SH-SY5Y (cell line): Measurements from ENCODE around the gene ZBTB5.

ENCODE experiments used
- GATA2 ChIP-seq: IDR thresholded peaks from 2 replicates; pipeline ENCODE4 v1.6.1; 2011; ENCODE audit warnings: mild to moderate bottlenecking, low read depth, low read length
- GATA3 ChIP-seq: IDR thresholded peaks from 2 replicates; pipeline ENCODE4 v1.6.1; 2011; ENCODE audit warnings: low read depth, mild to moderate bottlenecking, low read length, moderate library complexity

The ZBTB5 gene, protein sequence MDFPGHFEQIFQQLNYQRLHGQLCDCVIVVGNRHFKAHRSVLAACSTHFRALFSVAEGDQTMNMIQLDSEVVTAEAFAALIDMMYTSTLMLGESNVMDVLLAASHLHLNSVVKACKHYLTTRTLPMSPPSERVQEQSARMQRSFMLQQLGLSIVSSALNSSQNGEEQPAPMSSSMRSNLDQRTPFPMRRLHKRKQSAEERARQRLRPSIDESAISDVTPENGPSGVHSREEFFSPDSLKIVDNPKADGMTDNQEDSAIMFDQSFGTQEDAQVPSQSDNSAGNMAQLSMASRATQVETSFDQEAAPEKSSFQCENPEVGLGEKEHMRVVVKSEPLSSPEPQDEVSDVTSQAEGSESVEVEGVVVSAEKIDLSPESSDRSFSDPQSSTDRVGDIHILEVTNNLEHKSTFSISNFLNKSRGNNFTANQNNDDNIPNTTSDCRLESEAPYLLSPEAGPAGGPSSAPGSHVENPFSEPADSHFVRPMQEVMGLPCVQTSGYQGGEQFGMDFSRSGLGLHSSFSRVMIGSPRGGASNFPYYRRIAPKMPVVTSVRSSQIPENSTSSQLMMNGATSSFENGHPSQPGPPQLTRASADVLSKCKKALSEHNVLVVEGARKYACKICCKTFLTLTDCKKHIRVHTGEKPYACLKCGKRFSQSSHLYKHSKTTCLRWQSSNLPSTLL

DNA sequence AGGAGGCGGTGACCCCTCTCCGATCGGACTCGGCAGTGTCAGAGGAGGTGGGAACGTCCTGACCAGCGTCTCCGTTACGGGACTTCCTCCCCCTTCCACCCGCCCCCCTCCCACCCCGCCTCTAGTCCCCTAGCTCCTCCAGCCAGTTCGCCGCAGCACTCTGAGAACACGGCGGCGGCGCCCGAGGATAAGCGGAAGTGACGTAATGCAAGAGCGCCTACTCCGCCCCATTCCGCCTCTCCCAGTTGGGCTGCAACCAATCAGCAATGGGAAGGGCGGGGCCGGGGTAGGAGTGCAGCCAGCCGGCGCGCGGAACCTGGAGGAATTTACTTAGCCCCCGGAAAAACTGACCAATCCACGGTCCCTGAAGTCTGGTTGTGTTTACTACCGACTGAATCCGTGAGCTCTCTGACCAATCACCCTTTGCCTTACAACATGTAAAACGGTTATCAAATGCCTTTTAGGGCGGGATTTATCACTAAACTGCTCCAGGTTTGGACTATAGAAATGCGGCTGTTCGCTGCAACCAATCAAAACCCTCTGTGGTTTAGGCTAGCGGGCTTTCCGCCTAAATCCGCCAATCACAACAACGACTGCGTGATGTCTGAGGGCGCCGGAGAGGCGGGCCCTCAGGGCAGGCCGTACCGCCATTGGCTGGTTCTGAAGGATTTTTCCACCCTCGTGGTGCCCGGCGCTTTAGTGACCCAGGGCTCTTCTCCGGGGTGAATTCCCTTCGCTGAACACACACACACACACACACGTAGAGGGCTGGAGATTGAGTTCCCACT lies at the start of gene ZBTB5:
Gene ZBTB5 (minus strand): TSS at position 202 of the 788 bp plus-strand sequence. CDS start 22,899 bp downstream, outside the sequence.
- TF ChIP-seq GATA3 (no peak), GATA2 (no peak; the same call in 1 of the 2 replicates)

GRCh38 chr9:37514999-37515398 lies 49.7 kb upstream of the ZBTB5 start:
- no peak for TF ChIP-seq GATA2
- no peak for TF ChIP-seq GATA3

DNA sequence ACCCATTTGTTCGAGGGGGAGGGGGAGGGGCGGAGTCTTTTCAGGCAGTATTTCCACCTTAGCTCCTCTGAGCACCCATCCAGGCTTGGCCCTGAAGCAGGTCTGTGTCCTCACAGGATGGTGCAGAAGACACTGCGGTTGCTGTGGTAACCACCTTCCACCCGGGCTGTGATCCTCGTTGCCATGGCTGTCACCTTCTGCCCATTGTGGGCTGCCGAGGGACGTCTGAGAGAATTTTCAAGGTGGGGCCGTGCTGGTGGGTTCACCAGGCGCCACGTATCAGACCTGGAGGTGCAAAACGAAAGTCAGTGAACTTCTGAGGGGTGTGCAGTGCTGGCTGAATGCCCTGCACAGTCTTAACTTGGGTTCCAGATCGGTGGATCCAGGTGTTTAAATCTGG lies 47.2 kb upstream of the ZBTB5 start:
- TF ChIP-seq GATA3 = no peak
- TF ChIP-seq GATA2 = no peak

GRCh38 chr9:37511016-37512010 lies 46.1 kb upstream of the ZBTB5 start:
- TF ChIP-seq GATA2 (no peak), GATA3 (no peak)

GRCh38 chr9:37509536-37509935 lies 44.3 kb upstream of the ZBTB5 start:
- TF ChIP-seq GATA3 (no peak), GATA2 (no peak)

DNA sequence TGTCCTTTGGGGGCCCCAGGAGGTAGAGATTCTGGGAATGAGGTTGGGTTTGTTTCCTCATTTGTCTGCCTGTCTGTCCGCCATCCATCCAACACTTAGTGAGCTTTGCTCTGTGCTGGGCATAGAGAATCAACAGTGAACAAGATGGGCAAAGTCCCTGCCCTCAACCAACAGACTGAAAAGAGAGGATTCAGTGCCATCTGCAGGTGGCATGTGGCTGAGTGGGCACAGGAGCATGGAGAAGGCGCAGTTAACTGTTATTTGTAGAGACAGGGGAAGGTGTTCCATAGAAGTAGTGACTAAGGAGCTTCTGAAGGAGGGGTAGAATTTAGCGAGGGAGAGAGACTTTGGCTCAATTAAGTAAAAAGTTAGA lies 43.6 kb upstream of the ZBTB5 start:
- no peak for TF ChIP-seq GATA2
- TF ChIP-seq GATA3 = no peak

GRCh38 chr9:37508135-37508833 lies 43.0 kb upstream of the ZBTB5 start:
- TF ChIP-seq GATA2 (no peak), GATA3 (no peak)

GRCh38 chr9:37507566-37508134 lies 42.4 kb upstream of the ZBTB5 start:
- TF ChIP-seq GATA2 (no peak), GATA3 (no peak)

GRCh38 chr9:37504605-37505004 lies 39.4 kb upstream of the ZBTB5 start:
- TF ChIP-seq GATA2 = no peak
- no peak for TF ChIP-seq GATA3

GRCh38 chr9:37503736-37504135 lies 38.5 kb upstream of the ZBTB5 start:
- no peak for TF ChIP-seq GATA2
- TF ChIP-seq GATA3 = no peak

GRCh38 chr9:37501957-37502596 lies 36.8 kb upstream of the ZBTB5 start:
- TF ChIP-seq GATA3 = no peak
- TF ChIP-seq GATA2 = no peak

DNA sequence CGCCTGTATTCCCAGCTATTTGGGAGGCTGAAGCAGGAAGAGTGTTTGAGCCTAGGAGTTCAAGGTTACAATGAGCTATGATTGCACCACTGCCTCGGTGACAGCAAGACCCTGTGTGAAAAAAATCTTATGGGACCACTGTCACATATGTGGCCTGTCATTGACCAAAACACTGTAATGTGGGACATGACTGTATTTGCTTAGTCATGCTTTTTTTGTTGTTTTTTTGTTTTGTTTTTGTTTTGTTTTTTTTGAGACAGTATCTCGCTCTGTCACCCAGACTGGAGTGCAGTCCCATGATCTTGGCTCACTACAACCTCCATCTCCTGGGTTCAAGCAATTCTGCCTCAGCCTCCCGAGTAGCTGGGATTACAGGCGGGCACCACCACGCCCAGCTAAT lies 34.0 kb upstream of the ZBTB5 start:
- TF ChIP-seq GATA2 (no peak), GATA3 (no peak)
